IMR-90 (cell line): ENCODE measurements around the gene CNBD2. TPM values are rescaled to one million over a fixed set of nuclear protein-coding genes. Genes with fewer than 3 reads are reported as not detected.

Experiments
- ATAC-seq: fragments of 200-7000 bp; cut with Tn5 transposase; 2 replicates; pipeline ENCODE4 v1.9.1; 2020; ENCODE audit warnings: low read depth, mild to moderate bottlenecking, moderate library complexity
- BruUV-seq: library from RNA; stranded (reverse); fragments of 400-500 nt; replicated peaks from 2 replicates; lab custom pipeline; 2021; lab: Mats Ljungman, UMichigan
- CTCF ChIA-PET: fragments of 300-600 bp; formaldehyde crosslinking; extraction: SDS; loops from one replicate; lab custom pipeline; 2021; ENCODE audit warnings: antibody characterized with exemption; lab: Yijun Ruan, JAX
- POLR2A ChIA-PET: fragments of 300-600 bp; sonication (Branson Sonifier 250); formaldehyde crosslinking; loops from one replicate; lab custom pipeline; 2022; ENCODE audit warnings: antibody characterized with exemption; ENCODE audit not compliant: unreplicated experiment; lab: Charles Lee
- DNase-seq: peaks from one replicate; pipeline ENCODE4 v3.0.0; 2013
- H2AFZ ChIP-seq: replicated peaks from 2 replicates; pipeline ENCODE3; 2013; ENCODE audit warnings: low read length, mild to moderate bottlenecking; ENCODE audit not compliant: poor library complexity
- H2AK5ac ChIP-seq: 2 replicates; pipeline ENCODE4 v1.6.1; 2013; ENCODE audit warnings: low read depth, low read length, inconsistent platforms
- H2AK9ac ChIP-seq: replicated peaks from 2 replicates; pipeline ENCODE3; 2013; ENCODE audit warnings: mild to moderate bottlenecking, low read depth, low read length, moderate library complexity; ENCODE audit not compliant: poor library complexity
- H2BK120ac ChIP-seq: 2 replicates; pipeline ENCODE4 v1.6.1; 2013; ENCODE audit warnings: low read depth, low read length, inconsistent platforms
- H2BK15ac ChIP-seq: 3 replicates; pipeline ENCODE4 v1.6.1; 2013; ENCODE audit warnings: low read depth, low read length, inconsistent platforms
- H2BK20ac ChIP-seq: 2 replicates; pipeline ENCODE4 v1.6.1; 2013; ENCODE audit warnings: low read depth, mild to moderate bottlenecking, inconsistent platforms, low read length, moderate library complexity
- H2BK5ac ChIP-seq: 2 replicates; pipeline ENCODE4 v1.6.1; 2013; ENCODE audit warnings: mild to moderate bottlenecking, low read depth, low read length, inconsistent platforms; ENCODE audit not compliant: poor library complexity, severe bottlenecking
- H3K14ac ChIP-seq: replicated peaks from 2 replicates; pipeline ENCODE4 v1.6.1; 2013; ENCODE audit warnings: low read depth, low read length, inconsistent platforms
- H3K18ac ChIP-seq: 2 replicates; pipeline ENCODE4 v1.6.1; 2013; ENCODE audit warnings: low read depth, low read length, control low read depth
- H3K23ac ChIP-seq: 2 replicates; pipeline ENCODE4 v1.6.1; 2013; ENCODE audit warnings: low read depth, low read length, inconsistent platforms
- H3K27ac ChIP-seq: 2 replicates; pipeline ENCODE4 v1.5.1; 2013; ENCODE audit warnings: mild to moderate bottlenecking, control low read depth, low read length; ENCODE audit not compliant: insufficient read depth
- H3K27me3 ChIP-seq: 2 replicates; pipeline ENCODE4 v1.6.1; 2013; ENCODE audit warnings: low read length; ENCODE audit not compliant: control insufficient read depth, insufficient read depth
- H3K36me3 ChIP-seq: 2 replicates; pipeline ENCODE4 v1.6.1; 2013; ENCODE audit warnings: low read length, mixed read lengths; ENCODE audit not compliant: control insufficient read depth, insufficient read depth
- H3K4ac ChIP-seq: 2 replicates; pipeline ENCODE4 v1.6.1; 2013; ENCODE audit warnings: low read depth, low read length, inconsistent platforms
- H3K4me1 ChIP-seq: 2 replicates; pipeline ENCODE4 v1.6.1; 2013; ENCODE audit warnings: low read length, mixed read lengths; ENCODE audit not compliant: control insufficient read depth, insufficient read depth
- H3K4me2 ChIP-seq: 2 replicates; pipeline ENCODE4 v1.6.1; 2013; ENCODE audit warnings: low read depth, mild to moderate bottlenecking, control low read depth, low read length, moderate library complexity
- H3K4me3 ChIP-seq: 2 replicates; pipeline ENCODE4 v1.5.1; 2013; ENCODE audit warnings: low read depth, mild to moderate bottlenecking, control low read depth, low read length, moderate library complexity; ENCODE audit not compliant: insufficient read depth
- H3K56ac ChIP-seq: 2 replicates; pipeline ENCODE4 v1.6.1; 2013; ENCODE audit warnings: low read length, inconsistent platforms; ENCODE audit not compliant: insufficient read depth; ENCODE audit errors: extremely low read depth
- H3K79me1 ChIP-seq, 2 experiments: 2 replicates each; pipeline ENCODE4 v1.6.1; 2013; ENCODE audit warnings: low read length in 2 of 2, inconsistent platforms in 1 of 2, low read depth in 1 of 2
- H3K9ac ChIP-seq: 2 replicates; pipeline ENCODE4 v1.6.1; 2013; ENCODE audit warnings: low read depth, low read length, control low read depth
- H3K9me1 ChIP-seq: 2 replicates; pipeline ENCODE4 v1.6.1; 2013; ENCODE audit warnings: low read length, inconsistent platforms; ENCODE audit not compliant: insufficient read depth
- H3K9me3 ChIP-seq: 2 replicates; pipeline ENCODE4 v1.6.1; 2013; ENCODE audit warnings: low read length; ENCODE audit not compliant: control insufficient read depth, insufficient read depth
- H4K20me1 ChIP-seq: 2 replicates; pipeline ENCODE4 v1.6.1; 2013; ENCODE audit warnings: low read length, inconsistent platforms; ENCODE audit not compliant: insufficient read depth
- H4K5ac ChIP-seq: 2 replicates; pipeline ENCODE4 v1.6.1; 2013; ENCODE audit warnings: mild to moderate bottlenecking, low read depth, low read length, control low read depth
- H4K8ac ChIP-seq, 2 experiments: 2 replicates each; pipeline ENCODE4 v1.6.1; 2013; ENCODE audit warnings: low read depth in 2 of 2, low read length in 2 of 2, control low read depth in 1 of 2, inconsistent platforms in 1 of 2
- H4K91ac ChIP-seq: 2 replicates; pipeline ENCODE4 v1.6.1; 2013; ENCODE audit warnings: low read depth, low read length, inconsistent platforms; ENCODE audit not compliant: insufficient read depth
- BHLHE40 ChIP-seq: fragments of 150-350 bp; IDR thresholded peaks from 2 replicates; pipeline ENCODE4 v1.6.1; 2016; ENCODE audit warnings: mild to moderate bottlenecking, low read depth, low read length
- CEBPB ChIP-seq: IDR thresholded peaks from 2 replicates; pipeline ENCODE4 v1.6.1; 2012; ENCODE audit warnings: low read depth, low read length, improper control_type of control experiment
- ELK1 ChIP-seq: fragments of 150-350 bp; IDR thresholded peaks from 2 replicates; pipeline ENCODE4 v1.6.1; 2016; ENCODE audit warnings: low read depth, mild to moderate bottlenecking, low read length, moderate library complexity, borderline replicate concordance
- MAFK ChIP-seq: IDR thresholded peaks from 2 replicates; pipeline ENCODE4 v1.6.1; 2012; ENCODE audit warnings: low read depth, low read length, improper control_type of control experiment
- MAZ ChIP-seq: IDR thresholded peaks from 2 replicates; pipeline ENCODE4 v1.6.1; 2012; ENCODE audit warnings: low read depth, mild to moderate bottlenecking, low read length, improper control_type of control experiment, moderate library complexity, borderline replicate concordance
- NFE2L2 ChIP-seq: fragments of 150-350 bp; IDR thresholded peaks from 2 replicates; pipeline ENCODE4 v1.6.1; 2016; ENCODE audit warnings: low read depth, mild to moderate bottlenecking, low read length
- POLR2A ChIP-seq: IDR thresholded peaks from 2 replicates; pipeline ENCODE4 v1.6.1; 2012; ENCODE audit warnings: mild to moderate bottlenecking, low read depth, low read length
- RAD21 ChIP-seq: IDR thresholded peaks from 2 replicates; pipeline ENCODE4 v1.6.1; 2012; ENCODE audit warnings: low read length, improper control_type of control experiment
- SMC3 ChIP-seq: fragments of 150-350 bp; IDR thresholded peaks from 2 replicates; pipeline ENCODE4 v1.6.1; 2016; ENCODE audit warnings: low read depth, mild to moderate bottlenecking, antibody characterized with exemption, low read length, moderate library complexity
- WGBS, 2 experiments: methylation state at CpG; one replicate each; pipeline versions ENCODE4 v1.1.5 to v1.1.7; 2013; ENCODE audit warnings: missing lambda C conversion rate in 2 of 2; ENCODE audit not compliant: insufficient read length in 1 of 2; ENCODE audit errors: extremely low coverage in 2 of 2; 5-methylcytosine and 5-hydroxymethylcytosine counted together
- dilution Hi-C: fragments of 300-500 bp; cut with HindIII; formaldehyde crosslinking; loops from one replicate; pipeline ENCODE4 v1.14.3; 2018; ENCODE audit warnings: low sequenced_read_pairs; ENCODE audit not compliant: unreplicated experiment
- in situ Hi-C: fragments of 300-500 bp; cut with MboI; formaldehyde crosslinking; loops from 3 replicates; pipeline ENCODE4 v1.14.3; 2019; ENCODE audit warnings: low sequenced_read_pairs, inconsistent platforms, mixed read lengths
- intact Hi-C: fragments of 100-400 bp; cut with micrococcal nuclease; formaldehyde crosslinking; loops from 2 replicates; pipeline ENCODE4 v1.10.0; 2022
- polyA plus RNA-seq, 3 experiments: library from polyadenylated mRNA; depleted of rRNA; stranded (reverse); fragments of >200 nt; gene quantifications; 2 replicates each; pipeline ENCODE4 v1.2.3, GENCODE V29; 2012; ENCODE audit warnings: low replicate concordance in 1 of 3
- total RNA-seq: library from RNA; depleted of rRNA; stranded (reverse); fragments of >200 nt; gene quantifications from 2 replicates; pipeline ENCODE4 v1.2.3, GENCODE V29; 2012
- TF ChIP-seq, protein P1 (sequence below): fragments of 150-350 bp; IDR thresholded peaks from 2 replicates; pipeline ENCODE4 v1.6.1; 2017; ENCODE audit warnings: mild to moderate bottlenecking, antibody characterized with exemption, low read length, low read depth

CNBD2 gene
- total and polyA plus RNA-seq, 2 of the 4 experiments (the other 2 are of a cell fraction), result 0.90 to 1.7 TPM

DNA sequence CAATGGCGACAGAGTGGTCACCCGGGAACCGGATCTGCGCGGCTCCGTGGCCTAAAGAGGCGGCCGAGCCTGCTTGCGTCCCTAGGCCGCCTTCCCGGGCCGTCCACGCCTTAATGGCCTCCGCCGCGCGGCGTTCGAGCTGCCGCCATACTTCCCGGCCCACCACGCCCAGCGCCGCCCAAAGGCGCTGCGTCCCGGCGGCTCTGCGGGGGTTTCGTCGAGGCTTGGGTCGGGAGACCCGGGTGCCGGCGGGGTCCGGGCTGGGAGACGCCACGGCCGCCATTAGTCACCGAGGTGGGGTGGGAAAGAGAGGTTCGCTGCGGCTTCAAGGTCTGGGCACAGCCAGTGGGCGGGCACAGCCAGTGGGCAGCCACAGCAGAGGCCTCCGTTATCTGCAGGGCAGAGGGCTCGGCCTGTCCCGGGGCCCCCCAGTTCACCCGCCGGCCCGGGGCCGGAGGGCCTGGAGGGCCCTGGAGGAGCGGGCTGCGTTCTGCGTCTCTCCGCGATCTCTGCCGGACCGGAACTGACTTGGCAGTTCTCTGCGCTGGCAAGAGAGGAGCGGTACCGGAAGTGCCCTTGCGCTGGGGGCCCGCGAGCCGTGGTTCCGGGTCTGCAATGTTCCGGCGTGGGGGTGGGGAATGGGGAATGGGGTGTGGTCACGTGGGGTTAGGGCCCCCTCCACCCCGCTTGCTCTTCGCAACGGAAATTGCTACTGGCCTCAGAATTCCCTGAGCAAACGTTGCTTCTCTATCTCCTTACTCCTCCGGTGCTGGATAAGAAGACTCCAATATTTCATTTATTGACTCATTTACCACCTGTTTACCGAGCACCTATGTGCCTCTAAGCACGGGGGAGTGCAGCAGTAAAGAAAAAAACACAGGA, 82.3 kb downstream of the CNBD2 start:
- H4K20me1 ChIP-seq, result peaks cover 38% of the 10 kb centered on the region
- peak overlapping the region; percentile 88 for H3K4me3 ChIP-seq
- no TSS peak for BruUV-seq
- peak overlapping the region; percentile 81 for H4K91ac ChIP-seq
- peak overlapping the region; percentile 84 for H2AK9ac ChIP-seq
- peak overlapping the region; percentile 52 for H3K56ac ChIP-seq
- peak overlapping the region; percentile 51 for H2BK120ac ChIP-seq
- intact Hi-C loops, result loop anchor here (2.0 to 5.0 kb wide), 2 partner anchors 58 to 88 kb away; no protein-coding TSS in a partner anchor
- ChIA-PET CTCF (no interaction called here), POLR2A (no interaction called here)
- DNase-seq (peak; percentile 82), ATAC-seq (peak; percentile 95)
- H4K5ac ChIP-seq, result peak overlapping the region; percentile 98
- 2% methylated on average over 32 of the region's 75 CpGs; no CpG with 5 or more reads in 1 of the 2 experiments for WGBS, 2 experiments
- TF ChIP-seq MAFK (peak; percentile 73; the same call in 1 of the 2 replicates), POLR2A (peak; percentile 98), CEBPB (no peak), SMC3 (no peak), RAD21 (no peak), NFE2L2 (peak; percentile 89), BHLHE40 (peak; percentile 30; the same call in 1 of the 2 replicates), ELK1 (peak; percentile 69; the same call in 1 of the 2 replicates), MAZ (peak; percentile 85)
- TF ChIP-seq, protein P1, sequence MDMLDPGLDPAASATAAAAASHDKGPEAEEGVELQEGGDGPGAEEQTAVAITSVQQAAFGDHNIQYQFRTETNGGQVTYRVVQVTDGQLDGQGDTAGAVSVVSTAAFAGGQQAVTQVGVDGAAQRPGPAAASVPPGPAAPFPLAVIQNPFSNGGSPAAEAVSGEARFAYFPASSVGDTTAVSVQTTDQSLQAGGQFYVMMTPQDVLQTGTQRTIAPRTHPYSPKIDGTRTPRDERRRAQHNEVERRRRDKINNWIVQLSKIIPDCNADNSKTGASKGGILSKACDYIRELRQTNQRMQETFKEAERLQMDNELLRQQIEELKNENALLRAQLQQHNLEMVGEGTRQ, result peak; percentile 87
- dilution Hi-C loops, result no loop called here
- peak overlapping the region; percentile 98 for H3K23ac ChIP-seq
- H3K27me3 ChIP-seq, result no peaks in the 10 kb centered on the region; the same call in 1 of the 2 replicates
- H3K79me1 ChIP-seq, result peaks cover 0 to 19% of the 10 kb centered on the region in 2 experiments; a peak in 2 of 4 replicates
- peak overlapping the region; percentile 94 to 97 for H4K8ac ChIP-seq
- H3K9me3 ChIP-seq, result no peaks in the 10 kb centered on the region
- peak overlapping the region; percentile 56 for H3K18ac ChIP-seq
- peaks cover 7% of the 10 kb centered on the region; the same call in 1 of the 2 replicates for H3K9me1 ChIP-seq
- H3K27ac ChIP-seq, result peak overlapping the region; percentile 95
- H2BK15ac ChIP-seq, result peak overlapping the region; percentile 81; the same call in 2 of the 3 replicates
- H2BK20ac ChIP-seq, result no peak overlapping the region
- H3K36me3 ChIP-seq, result peaks cover 3% of the 10 kb centered on the region
- peak overlapping the region; percentile 95 for H3K4me2 ChIP-seq
- peak overlapping the region; percentile 95 for H2BK5ac ChIP-seq
- peak overlapping the region; percentile 94 for H2AFZ ChIP-seq
- peak overlapping the region; percentile 77 for H2AK5ac ChIP-seq
- H3K9ac ChIP-seq, result peak overlapping the region; percentile 92
- H3K4me1 ChIP-seq, result no peaks in the 10 kb centered on the region
- in situ Hi-C loops, result no loop called here
- peak overlapping the region; percentile 95 for H3K14ac ChIP-seq
- H3K4ac ChIP-seq, result peak overlapping the region; percentile 90
